ENCODE results near the gene EPS8L3. TPM values are rescaled to one million over a fixed set of nuclear protein-coding genes. Genes with fewer than 3 reads are reported as not detected.
A peak's percentile ranks its signal among the peaks of the same experiment; 100 is the strongest.

EPS8L3 gene
- total and polyA plus RNA-seq, 9 of the 15 experiments (the other 6 are each of a cell fraction or from before 2014, with no cell fraction given): 0.09 to 0.42 (median 0.14) TPM; not detected in 5

GRCh38 chr1:109762821-109763645 lies 690 bp downstream of the EPS8L3 start (continued):
- TF ChIP-seq ZNF655 (CRISPR knock-in tag; IDR thresholded peaks at IDR 0.05) (no peak), HES1 (IDR thresholded peaks at IDR 0.05; ENCODE audit: low read depth) (no peak), JUN (IDR thresholded peaks at IDR 0.05; ENCODE audit: borderline replicate concordance, low read depth, low read length) (peak; percentile 58), JUN (CRISPR knock-in tag; IDR thresholded peaks at IDR 0.05; ENCODE audit: borderline replicate concordance) (no peak), RBM15 (IDR thresholded peaks at IDR 0.05; ENCODE audit: insufficient read depth, low read length) (no peak), MBD2 (IDR thresholded peaks at IDR 0.05; ENCODE audit: borderline replicate concordance, low read depth) (no peak), CREM (IDR thresholded peaks at IDR 0.05; ENCODE audit: low read depth) (peak; percentile 92), NR2C1 (IDR thresholded peaks at IDR 0.05) (peak; percentile 30; the same call in 1 of the 2 replicates), NR2C1 (tag; IDR thresholded peaks at IDR 0.05) (no peak), FUS (optimal IDR thresholded peaks at IDR 0.05; ENCODE audit: low read depth, low read length) (no peak), ASH1L (IDR thresholded peaks at IDR 0.05; ENCODE audit: borderline replicate concordance, low read depth, partially characterized antibody) (no peak), CREB5 (CRISPR knock-in tag; IDR thresholded peaks at IDR 0.05) (no peak), ZNF318 (IDR thresholded peaks at IDR 0.05; ENCODE audit: borderline replicate concordance in 1 of 2, low read depth in 1 of 2) (no peak), ZBTB9 (CRISPR knock-in tag; IDR thresholded peaks at IDR 0.05) (peak; percentile 30; the same call in 1 of the 2 replicates)
